Subcutaneous adipose tissue (tissue), 4 donors: ENCODE measurements around the gene NBR1. TPM values are rescaled to one million over a fixed set of nuclear protein-coding genes. Genes with fewer than 3 reads are reported as not detected.
"Not testable (repeated sequence)": the region's sequence is repeated elsewhere in the genome, so short reads cannot be mapped to it uniquely, and the experiment has no call there.

Source experiments
- total RNA-seq, 4 donors: library from RNA; depleted of rRNA; stranded (reverse); fragments of >200 nt; gene quantifications; one replicate each; pipeline ENCODE4 v1.1.0, GENCODE V29; 2016
- TF ChIP-seq, protein P1 (sequence below): fragments of 450-650 bp; IDR thresholded peaks from one replicate; pipeline ENCODE4 v1.5.1; 2016; ENCODE audit warnings: low read depth, mild to moderate bottlenecking, control low read depth, antibody characterized with exemption, moderate library complexity

Gene NBR1
- total RNA-seq, 4 donors from 2014 or later, result 66.4 to 92.0 (median 86.2) TPM

DNA sequence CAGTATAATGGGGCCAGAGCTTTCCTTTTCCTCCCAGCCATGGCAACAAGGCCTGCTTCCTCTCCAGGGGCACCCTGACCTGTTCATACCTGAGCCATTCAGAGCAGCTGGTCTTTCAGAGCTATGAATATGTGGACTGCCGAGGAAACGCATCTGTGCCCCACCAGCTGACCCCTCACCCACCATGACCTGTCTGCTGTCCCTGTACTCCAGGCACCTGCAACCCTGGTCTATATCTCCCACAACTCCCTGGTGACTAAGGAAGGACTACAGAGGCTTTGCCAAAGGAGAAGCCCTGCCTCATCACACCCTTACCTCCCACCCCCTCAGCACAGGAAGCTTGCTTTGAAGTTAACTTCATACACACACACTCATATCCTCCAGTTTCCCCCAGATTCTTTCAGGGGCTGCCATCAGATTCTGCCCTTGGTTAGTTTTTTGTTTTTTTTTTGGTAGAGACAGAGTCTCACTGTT, 46.6 kb downstream of the NBR1 start:
- TF ChIP-seq, protein P1, sequence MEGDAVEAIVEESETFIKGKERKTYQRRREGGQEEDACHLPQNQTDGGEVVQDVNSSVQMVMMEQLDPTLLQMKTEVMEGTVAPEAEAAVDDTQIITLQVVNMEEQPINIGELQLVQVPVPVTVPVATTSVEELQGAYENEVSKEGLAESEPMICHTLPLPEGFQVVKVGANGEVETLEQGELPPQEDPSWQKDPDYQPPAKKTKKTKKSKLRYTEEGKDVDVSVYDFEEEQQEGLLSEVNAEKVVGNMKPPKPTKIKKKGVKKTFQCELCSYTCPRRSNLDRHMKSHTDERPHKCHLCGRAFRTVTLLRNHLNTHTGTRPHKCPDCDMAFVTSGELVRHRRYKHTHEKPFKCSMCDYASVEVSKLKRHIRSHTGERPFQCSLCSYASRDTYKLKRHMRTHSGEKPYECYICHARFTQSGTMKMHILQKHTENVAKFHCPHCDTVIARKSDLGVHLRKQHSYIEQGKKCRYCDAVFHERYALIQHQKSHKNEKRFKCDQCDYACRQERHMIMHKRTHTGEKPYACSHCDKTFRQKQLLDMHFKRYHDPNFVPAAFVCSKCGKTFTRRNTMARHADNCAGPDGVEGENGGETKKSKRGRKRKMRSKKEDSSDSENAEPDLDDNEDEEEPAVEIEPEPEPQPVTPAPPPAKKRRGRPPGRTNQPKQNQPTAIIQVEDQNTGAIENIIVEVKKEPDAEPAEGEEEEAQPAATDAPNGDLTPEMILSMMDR, result no peak

DNA sequence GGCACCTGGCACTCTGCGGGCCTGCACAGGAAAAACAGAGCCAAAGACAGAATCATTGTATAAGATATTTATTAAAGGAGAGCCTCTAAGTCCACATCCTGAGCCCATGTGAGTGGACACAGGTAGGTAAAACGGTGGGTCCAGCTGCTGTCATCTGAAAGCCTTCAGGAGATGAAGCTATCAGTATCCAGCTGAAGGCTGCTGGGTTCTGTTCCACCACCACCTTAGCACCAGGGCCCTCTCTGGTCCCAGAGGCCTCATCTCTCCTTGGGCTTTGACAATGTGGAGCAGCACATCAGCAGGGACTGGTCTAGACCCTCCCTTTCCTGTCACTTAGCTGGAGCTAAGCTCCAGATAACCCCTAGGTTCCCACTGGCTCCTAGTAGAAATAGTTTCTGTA, 48.0 kb downstream of the NBR1 start:
- TF ChIP-seq, protein P1, result no peak

DNA sequence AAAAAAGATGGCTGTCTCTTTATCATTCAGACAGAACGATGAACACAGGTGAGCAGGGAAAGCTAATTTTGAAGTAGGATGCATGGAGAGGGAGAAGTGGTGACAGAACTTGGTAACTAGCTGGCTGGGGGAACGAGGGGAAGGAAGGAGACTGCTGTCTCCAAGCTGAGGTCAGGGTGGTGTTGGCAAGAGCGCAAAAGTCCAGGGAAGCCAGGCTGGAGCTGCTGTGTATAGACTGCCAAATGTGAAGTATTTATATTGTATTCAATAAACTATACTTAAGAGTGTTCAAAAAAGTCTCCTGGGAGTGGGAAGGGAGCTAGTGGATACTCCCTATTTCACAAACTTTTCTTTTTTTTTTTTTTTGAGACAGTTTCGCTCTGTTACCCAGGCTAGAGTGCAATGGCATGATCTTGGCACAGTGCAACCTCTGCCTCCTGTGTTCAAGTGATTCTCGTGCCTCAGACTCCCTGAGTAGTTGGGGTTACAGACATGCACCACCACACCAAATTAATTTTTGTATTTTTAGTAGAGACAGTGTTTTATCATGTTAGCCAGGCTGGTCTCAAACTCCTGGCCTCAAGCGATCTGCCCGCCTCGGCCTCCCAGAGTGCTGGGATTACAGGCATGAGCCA, 48.8 kb downstream of the NBR1 start:
- TF ChIP-seq, protein P1, result no peak

DNA sequence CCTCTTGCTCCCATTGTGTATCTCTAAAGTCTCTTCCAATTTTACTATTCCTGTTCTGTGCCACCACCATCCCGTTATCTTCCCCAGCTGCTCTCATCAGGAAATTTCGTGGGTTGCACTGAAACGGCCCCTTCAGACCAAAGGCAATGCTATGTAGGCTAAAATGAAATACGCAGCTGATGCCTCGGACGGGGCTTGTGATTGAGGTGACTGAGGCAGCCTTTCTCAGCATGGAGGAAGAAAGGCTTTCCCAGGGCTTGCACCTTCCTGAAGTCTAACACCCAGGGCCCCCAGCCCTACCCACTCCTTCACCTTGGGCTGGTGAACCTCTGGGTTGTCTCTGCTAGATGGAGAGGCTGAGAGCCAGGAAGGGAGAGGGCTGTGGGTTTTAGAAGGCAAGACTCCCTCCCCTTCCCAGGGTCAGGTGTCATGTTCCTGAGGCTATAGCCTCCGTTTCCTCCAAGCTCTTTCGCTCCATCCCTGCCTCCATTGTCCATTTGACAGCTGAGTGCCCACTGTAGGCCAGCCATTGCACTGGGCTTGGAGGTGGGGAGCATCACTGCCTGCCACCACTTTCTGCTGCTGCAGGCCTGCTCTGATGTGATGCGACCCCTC, 49.6 kb downstream of the NBR1 start:
- TF ChIP-seq, protein P1, result no peak

DNA sequence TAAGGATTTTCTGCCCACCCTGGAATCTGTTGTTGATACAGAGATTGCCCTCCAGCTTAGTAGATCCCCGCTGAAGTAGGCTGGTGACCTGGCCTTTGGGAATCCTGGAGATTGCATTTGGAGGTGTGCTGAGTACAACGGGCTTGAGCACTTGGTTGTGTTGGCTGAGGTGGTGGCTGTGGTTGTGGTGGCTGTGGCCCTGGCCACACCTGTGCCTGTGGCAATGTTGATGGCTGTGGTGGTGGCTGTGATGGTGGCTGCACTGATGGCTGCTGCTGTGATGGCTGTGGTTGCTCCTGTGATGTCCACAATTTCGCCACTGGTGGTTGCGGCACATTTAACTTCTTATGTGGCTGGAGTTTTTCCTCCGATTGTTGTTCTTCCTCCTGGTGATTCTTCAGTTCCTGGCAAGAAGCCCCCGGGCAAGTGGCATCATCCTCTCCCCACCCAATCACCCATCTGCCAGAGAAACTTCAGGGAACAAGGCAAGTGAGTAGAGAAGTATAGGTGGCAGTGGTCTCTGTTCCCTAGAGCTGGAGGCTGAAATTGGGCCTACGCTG, 53.2 kb downstream of the NBR1 start:
- TF ChIP-seq, protein P1, result no peak

DNA sequence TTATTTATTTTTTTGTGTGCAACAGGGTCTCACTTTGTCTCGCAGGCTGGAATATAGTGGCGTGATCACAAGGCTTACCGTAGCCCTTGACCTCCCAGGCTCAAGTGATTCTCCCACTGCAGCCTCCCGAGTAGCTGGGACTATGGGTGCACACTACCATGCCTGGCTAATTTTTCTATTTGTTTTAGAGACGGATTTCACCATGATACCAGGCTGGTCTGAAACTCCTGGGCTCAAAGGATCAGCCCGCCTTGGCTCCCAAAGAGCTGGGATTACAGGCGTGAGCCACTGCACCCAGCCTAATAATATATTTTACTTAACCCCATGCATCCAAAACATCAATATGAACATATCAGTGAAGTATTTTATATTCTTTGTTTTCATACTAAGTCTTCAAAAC, 55.4 kb downstream of the NBR1 start:
- TF ChIP-seq, protein P1, result no peak

DNA sequence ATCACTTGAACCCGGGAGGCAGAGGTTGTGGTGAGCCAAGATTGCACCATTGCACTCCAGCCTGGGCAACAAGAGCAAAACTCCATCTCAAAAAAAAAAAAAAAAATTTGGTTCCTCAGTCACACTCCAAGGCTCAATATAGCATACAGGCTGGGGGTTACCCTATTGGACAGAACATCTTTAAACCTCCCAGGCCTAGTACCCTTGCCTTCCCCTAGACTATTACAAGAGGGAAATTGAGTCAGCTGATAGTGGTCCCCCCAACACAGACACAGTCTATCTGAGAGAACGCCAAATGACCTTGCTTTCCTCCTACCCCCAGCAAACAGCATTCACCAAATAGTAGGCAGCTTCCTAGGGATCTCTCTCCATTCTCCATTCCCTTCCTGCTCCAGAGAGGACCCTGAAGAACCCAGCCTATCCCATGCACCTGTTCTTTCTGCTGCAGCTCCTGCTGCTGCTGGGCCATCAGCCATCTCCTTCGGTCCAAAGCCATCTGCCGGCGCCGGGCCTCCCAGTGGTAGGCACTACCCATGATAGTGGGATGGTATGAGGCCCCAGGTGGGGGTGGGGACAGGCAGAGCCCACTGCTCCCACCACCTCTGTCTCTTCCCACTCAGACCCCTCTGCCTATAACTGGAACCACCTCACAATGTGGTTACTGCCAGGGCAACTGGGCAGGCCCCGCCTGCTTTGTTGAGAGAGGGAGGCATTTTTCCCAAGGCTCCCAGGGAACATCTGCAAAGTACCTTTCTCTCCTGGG, 57.2 kb downstream of the NBR1 start, which contains the start of gene CCDC200:
Gene CCDC200, minus strand, starts transcription at position 604 of the 763 bp plus-strand sequence. Its CDS starts 69 bp downstream, at position 535.
- TF ChIP-seq, protein P1, result not testable (repeated sequence)
